C4-2B (cell line): Measurements from ENCODE around the gene TMUB1.

Experiments used
- H3K27ac ChIP-seq: fragments of 450-650 bp; 2 replicates; pipeline ENCODE4 v1.5.1; 2017
- CTCF ChIP-seq: fragments of 450-650 bp; conservative IDR thresholded peaks from 2 replicates; pipeline ENCODE4 v1.5.1; 2017; ENCODE audit warnings: mild to moderate bottlenecking
- ZFX ChIP-seq: fragments of 450-650 bp; IDR thresholded peaks from 2 replicates; pipeline ENCODE4 v1.6.1; 2017

The TMUB1 gene

GRCh38 chr7:151075978-151076426, 7.3 kb downstream of the TMUB1 start:
- no peak for TF ChIP-seq ZFX
- TF ChIP-seq CTCF: no peak

GRCh38 chr7:151075662-151075971, 7.7 kb downstream of the TMUB1 start:
- TF ChIP-seq ZFX (no peak), CTCF (no peak)
- H3K27ac ChIP-seq: no peak overlapping the region

More at GRCh38 chr7:151075978-151076426, 7.3 kb downstream of the TMUB1 start:
- no peak overlapping the region for H3K27ac ChIP-seq

DNA sequence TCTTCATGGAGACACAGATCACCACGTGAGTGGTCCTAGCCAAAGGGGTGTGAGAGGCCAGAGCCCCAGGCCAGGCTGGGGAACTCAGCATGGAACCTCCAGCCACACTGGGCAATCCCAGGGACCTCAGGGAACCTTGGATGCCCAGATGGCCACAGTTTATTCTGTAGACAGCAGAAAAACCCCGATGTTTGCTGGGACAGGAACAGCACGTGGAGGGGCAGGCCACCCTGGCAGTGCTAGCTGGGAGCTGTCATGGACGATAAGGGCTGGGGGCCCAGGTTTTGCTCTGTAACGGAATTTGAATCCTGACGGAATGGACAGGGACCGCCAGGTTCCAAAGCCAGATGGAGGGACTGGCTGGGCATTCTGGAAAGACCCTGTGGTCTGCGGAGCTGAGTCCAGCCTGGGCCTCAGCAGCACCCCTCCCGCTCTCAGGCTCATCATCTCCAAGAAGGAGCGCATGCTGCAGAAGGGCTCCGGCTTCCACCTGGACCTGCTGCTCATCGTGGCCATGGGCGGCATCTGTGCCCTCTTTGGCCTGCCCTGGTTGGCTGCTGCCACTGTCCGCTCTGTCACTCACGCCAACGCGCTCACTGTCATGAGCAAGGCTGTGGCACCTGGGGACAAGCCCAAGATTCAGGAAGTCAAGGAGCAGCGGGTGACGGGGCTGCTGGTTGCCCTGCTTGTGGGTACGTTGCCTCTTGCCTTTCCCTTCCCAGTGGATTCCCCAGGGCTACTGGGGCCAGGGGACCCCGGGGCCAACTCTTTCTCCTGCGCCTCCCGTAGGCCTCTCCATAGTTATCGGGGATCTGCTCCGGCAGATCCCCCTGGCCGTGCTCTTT, 8.3 kb downstream of the TMUB1 start:
- H3K27ac ChIP-seq: no peak overlapping the region
- TF ChIP-seq CTCF: no peak
- no peak for TF ChIP-seq ZFX

GRCh38 chr7:151073990-151074389, 9.3 kb downstream of the TMUB1 start:
- TF ChIP-seq CTCF: no peak
- TF ChIP-seq ZFX: no peak
- no peak overlapping the region for H3K27ac ChIP-seq

DNA sequence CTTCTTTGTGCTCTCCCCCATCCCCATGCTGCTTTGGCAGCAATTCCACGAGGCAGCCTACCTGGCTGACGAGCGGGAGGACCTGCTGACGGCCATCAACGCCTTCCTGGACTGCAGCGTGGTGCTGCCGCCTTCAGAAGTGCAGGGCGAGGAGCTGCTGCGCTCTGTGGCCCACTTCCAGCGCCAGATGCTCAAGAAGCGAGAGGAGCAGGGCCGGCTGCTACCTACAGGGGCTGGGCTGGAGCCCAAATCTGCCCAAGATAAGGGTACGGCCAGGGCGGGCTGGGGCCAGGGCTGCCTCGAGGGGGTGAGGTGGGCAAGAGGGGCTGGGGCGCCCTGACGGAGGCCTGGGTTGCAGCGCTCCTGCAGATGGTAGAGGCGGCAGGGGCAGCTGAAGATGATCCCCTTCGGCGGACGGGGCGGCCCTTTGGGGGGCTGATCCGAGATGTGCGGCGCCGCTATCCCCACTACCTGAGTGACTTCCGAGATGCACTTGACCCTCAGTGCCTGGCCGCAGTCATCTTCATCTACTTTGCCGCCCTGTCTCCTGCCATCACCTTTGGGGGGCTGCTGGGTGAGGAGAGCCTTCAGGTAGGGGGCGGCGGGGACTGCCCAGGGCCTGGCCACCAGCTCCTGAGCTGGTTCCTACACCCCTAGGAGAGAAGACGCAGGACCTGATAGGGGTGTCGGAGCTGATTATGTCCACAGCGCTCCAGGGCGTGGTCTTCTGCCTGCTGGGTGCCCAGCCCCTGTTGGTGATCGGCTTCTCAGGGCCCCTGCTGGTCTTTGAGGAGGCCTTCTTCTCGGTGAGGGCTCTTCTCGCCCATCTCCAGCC, 12.0 kb downstream of the TMUB1 start:
- H3K27ac ChIP-seq: no peak overlapping the region
- TF ChIP-seq ZFX (no peak), CTCF (no peak)

- TF ChIP-seq CTCF: no peak
- H3K27ac ChIP-seq: no peak overlapping the region
Observed at GRCh38 chr7:151070574-151070960, 12.7 kb downstream of the TMUB1 start.
